D721Med (cell line): ENCODE measurements around the gene DGKQ.
"Not testable (repeated sequence)": the region's sequence is repeated elsewhere in the genome, so short reads cannot be mapped to it uniquely, and the experiment has no call there.

ENCODE experiments used
- DNase-seq: peaks from one replicate; pipeline ENCODE4 v3.0.0; 2011; ENCODE audit warnings: low spot score; ENCODE audit not compliant: insufficient read length
- FAIRE-seq: peaks from 2 replicates; lab custom pipeline; 2011; peaks lifted over from hg19 to GRCh38; lab: Jason Lieb, UNC
- CTCF ChIP-seq: IDR thresholded peaks from 2 replicates; pipeline ENCODE4 v1.5.1; 2012; ENCODE audit warnings: mild to moderate bottlenecking, control low read depth; ENCODE audit not compliant: insufficient read depth; ENCODE audit errors: missing control alignments

The DGKQ gene

GRCh38 chr4:982291-982690 is 8.9 kb upstream of the DGKQ start:
- no peak for FAIRE-seq
- TF ChIP-seq CTCF, result no peak

GRCh38 chr4:978957-979701 is 5.8 kb upstream of the DGKQ start:
- no peak for FAIRE-seq
- DNase-seq, result no peak
- TF ChIP-seq CTCF, result no peak

More at GRCh38 chr4:982291-982690, 8.9 kb upstream of the DGKQ start:
- no peak for DNase-seq

DNA sequence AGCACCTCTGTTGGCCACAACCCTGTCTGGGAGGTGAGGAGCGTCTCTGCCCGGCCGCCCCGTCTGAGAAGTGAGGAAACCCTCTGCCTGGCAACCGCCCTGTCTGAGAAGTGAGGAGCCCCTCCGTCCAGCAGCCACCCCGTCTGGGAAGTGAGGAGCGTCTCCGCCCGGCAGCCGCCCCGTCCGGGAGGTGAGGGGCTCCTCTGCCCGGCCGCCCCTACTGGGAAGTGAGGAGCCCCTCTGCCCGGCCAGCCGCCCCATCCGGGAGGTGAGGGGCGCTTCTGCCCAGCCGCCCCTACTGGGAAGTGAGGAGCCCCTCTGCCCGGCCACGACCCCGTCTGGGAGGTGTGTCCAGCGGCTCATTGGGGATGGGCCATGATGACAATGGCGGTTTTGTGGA is 2.6 kb upstream of the DGKQ start:
- not testable (repeated sequence) for DNase-seq, FAIRE-seq

GRCh38 chr4:974668-975067 is 1.3 kb upstream of the DGKQ start:
- FAIRE-seq (no peak), DNase-seq (no peak)
- no peak for TF ChIP-seq CTCF

DNA sequence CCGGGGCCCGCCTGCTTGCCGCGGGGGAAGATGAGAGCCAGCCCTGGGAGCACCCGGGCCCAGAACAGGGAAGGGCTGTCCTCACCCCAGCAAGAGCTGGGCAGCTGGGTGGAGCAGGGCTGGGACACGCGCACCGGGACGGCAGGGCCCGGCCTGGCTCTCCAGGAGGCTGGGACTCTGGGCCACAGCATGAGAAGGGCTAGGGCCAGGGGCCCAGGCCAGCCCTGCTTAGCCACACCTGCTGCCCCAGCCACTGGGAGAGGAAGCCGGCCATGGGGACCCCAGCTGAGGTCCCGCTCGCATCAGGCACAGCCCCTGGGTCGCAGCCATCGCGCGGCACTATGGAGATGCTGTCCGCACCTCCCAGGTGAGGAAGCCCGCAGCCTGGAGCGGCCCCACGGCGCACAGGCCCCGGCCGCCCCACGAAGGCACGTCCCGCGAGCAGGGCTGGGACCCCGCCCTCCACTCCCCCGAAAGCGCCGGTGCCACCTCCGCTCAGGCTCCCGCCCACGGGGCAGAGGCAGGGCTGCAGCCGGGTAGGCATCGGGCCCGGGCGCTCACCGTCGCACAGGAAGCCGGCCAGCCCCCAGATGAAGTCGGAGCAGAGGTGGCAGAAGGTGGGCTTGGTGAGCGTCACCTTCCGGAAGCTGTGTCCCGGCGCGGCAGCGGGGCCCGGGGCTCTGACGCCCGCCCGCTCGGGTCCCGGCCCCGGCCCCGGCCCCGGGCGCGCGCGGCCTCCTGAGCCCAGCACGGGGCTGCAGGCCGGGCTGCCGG is 531 bp downstream of the DGKQ start:
- no peak for TF ChIP-seq CTCF
- no peak for DNase-seq
- FAIRE-seq, result no peak

- no peak for FAIRE-seq
- no peak for TF ChIP-seq CTCF
Observed at GRCh38 chr4:971666-972500, 1.5 kb downstream of the DGKQ start.

DNA sequence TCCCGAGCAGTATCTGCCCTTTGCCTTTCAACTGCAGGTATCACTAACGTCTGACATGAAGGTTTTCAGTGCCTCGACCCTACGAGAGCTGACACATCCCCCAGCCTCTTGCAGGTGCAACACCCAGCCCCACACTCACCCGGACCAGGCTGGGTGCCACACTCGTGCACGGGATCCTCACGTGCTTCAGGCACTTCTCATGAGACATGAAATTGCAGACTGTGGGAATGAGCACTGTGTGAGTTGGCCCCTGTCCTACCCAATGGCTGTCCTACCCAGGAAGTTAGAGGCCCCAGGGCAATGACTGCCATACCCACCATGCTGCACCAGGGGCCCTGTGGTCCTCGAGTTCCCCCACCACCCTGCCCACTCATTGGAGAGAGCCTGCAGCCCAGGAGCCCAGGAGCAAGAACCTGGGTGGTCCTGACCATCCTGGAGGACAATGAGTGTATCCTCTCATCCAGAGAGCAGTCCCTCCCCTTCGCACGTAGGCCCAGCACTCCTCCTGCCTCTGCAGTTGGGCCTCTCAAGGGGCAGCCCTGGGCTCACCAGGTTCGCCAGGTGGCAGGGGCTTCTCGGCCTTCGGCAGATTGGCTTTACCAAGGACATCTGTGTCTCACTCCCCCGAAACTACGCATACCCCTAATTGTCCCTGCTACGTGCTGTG is 2.4 kb downstream of the DGKQ start:
- FAIRE-seq, result no peak
- TF ChIP-seq CTCF, result no peak
- DNase-seq, result no peak

More at GRCh38 chr4:971666-972500, 1.5 kb downstream of the DGKQ start:
- no peak for DNase-seq
